Measurements from ENCODE around the gene C4orf51.

GRCh38 chr4:145776208-145776607 lies 96.3 kb downstream of the C4orf51 start:
- TF ChIP-seq CHD2 (IDR thresholded peaks at IDR 0.05; ENCODE audit: low read length, partially characterized antibody) (no peak), POLR2AphosphoS5 (IDR thresholded peaks at IDR 0.05; ENCODE audit: low read depth, low read length) (no peak), CTCF (IDR thresholded peaks at IDR 0.05) (no peak), GATA2 (CRISPR knock-in tag; IDR thresholded peaks at IDR 0.05) (no peak), MEF2A (IDR thresholded peaks at IDR 0.05; ENCODE audit: borderline replicate concordance, low read depth) (no peak), MAX (IDR thresholded peaks at IDR 0.05; ENCODE audit: low read depth) (no peak), FOSL2 (IDR thresholded peaks at IDR 0.05; ENCODE audit: borderline replicate concordance, low read depth) (no peak), RFX5 (IDR thresholded peaks at IDR 0.05; ENCODE audit: low read length) (no peak), ZBTB33 (IDR thresholded peaks at IDR 0.05; ENCODE audit: borderline replicate concordance, low read depth) (no peak)
